Pancreas (tissue), 10 donors: Measurements from ENCODE around the gene THSD4. TPM values are rescaled to one million over a fixed set of nuclear protein-coding genes. Genes with fewer than 3 reads are reported as not detected.

Experiments used
- ATAC-seq, 4 donors: fragments of 200-7000 bp; cut with Tn5 transposase; one replicate each; pipeline versions ENCODE4 v1.8.0 to v1.9.1; 2020; ENCODE audit warnings: mild to moderate bottlenecking in 4 of 4, moderate library complexity in 4 of 4
- DNase-seq, 6 donors: peaks; one replicate each; pipeline ENCODE4 v3.0.0-alpha.2; 2020
- FAIRE-seq: peaks from 2 replicates; lab custom pipeline; 2012; peaks lifted over from hg19 to GRCh38; lab: Jason Lieb, UNC
- H3K27ac ChIP-seq, 4 donors: fragments of 200-600 bp; sonication (generic); 1 replicate in 3 of 4; 2 replicates in 1 of 4; pipeline versions ENCODE4 v1.5.0 to v1.8.0; 2020
- H3K27me3 ChIP-seq, 4 donors: fragments of 200-600 bp; one replicate each; pipeline ENCODE4 v1.8.0; 2021
- H3K36me3 ChIP-seq, 3 donors: fragments of 200-600 bp; sonication (generic) in 1 of 3; one replicate each; pipeline versions ENCODE4 v1.5.0 to v1.8.0; 2020 to 2021
- H3K4me1 ChIP-seq, 3 donors: fragments of 200-600 bp; one replicate each; pipeline ENCODE4 v1.8.0; 2021
- H3K4me3 ChIP-seq, 4 donors: fragments of 200-600 bp; sonication (generic) in 2 of 4; one replicate each; pipeline versions ENCODE4 v1.5.0 to v1.8.0; 2020 to 2021
- H3K9me3 ChIP-seq, 4 donors: fragments of 200-600 bp; one replicate each; pipeline ENCODE4 v1.8.0; 2021
- WGBS, 2 donors: extraction: QIAGEN DNeasy Blood & Tissue Kit; methylation state at CpG; one replicate each; pipeline ENCODE4 v1.1.7; 2013; 5-methylcytosine and 5-hydroxymethylcytosine counted together
- intact Hi-C, 3 donors: fragments of 100-400 bp; cut with DNase I; formaldehyde crosslinking; loops; one replicate each; pipeline versions ENCODE4 v1.11.1 to v1.14.2; 2022
- polyA plus RNA-seq, 2 donors: library from polyadenylated mRNA; stranded (reverse); fragments of 200-250 nt; gene quantifications; one replicate each; pipeline ENCODE4 v1.2.3, GENCODE V29; 2013
- total RNA-seq, 6 donors: library from RNA; stranded (reverse); fragmentation: NEBNext Ultra II Directional in 4 of 6; extraction: Animal tissue kit (Norgen Biotek cat#: 25700) in 4 of 6; gene quantifications; one replicate each; pipeline versions ENCODE4 v1.2.1 to v1.2.4, GENCODE V29; 2021 to 2023
- TF ChIP-seq, protein P1 (sequence below), 4 donors: fragments of 200-600 bp; sonication (generic) in 3 of 4; IDR thresholded peaks; one replicate each; pipeline versions ENCODE4 v1.5.0 to v1.8.0; 2021; ENCODE audit warnings: antibody characterized with exemption in 4 of 4
- donor health status: healthy with polysubstance abuse.
- donor health status: DM: no; HTN: no; CAD: no; lungs with moderate emphysema.
- donor health status: DM: no; HTN: no; CAD: no.
- donor health status: control.
- donor health status: control.
- donor health status: Bipolar disorder and iron deficiency.
- donor health status: DM: yes; HTN: yes; CAD: no.
- donor health status: DM: no; HTN: no; CAD: no.
- donor health status: DM: no; HTN: no; CAD: no.
- donor health status: DM: yes; HTN: yes; CAD: no.

The THSD4 gene
- total and polyA plus RNA-seq, 8 donors, result 6.0 to 17.8 (median 13.3) TPM

DNA sequence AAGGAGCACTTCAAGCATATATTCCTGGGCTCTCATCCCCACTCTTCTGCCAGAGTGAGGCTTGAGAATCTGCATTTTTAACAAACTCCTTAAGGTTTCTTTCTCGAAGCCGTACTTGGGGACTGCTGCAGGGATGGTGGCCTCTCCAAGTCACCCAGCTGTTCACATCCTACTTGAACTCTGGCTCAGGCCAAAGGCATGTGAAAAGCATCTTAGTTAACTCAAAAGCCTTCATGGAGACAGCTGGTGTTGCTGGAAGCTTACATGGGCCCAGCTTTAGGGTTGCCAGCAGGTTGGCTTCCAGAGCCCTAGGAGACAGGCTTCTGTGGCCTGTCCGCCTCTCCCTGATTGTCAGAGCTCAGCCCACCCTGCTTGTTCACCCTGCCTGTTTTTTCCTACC is 139.2 kb downstream of the THSD4 start:
- no peak for DNase-seq

DNA sequence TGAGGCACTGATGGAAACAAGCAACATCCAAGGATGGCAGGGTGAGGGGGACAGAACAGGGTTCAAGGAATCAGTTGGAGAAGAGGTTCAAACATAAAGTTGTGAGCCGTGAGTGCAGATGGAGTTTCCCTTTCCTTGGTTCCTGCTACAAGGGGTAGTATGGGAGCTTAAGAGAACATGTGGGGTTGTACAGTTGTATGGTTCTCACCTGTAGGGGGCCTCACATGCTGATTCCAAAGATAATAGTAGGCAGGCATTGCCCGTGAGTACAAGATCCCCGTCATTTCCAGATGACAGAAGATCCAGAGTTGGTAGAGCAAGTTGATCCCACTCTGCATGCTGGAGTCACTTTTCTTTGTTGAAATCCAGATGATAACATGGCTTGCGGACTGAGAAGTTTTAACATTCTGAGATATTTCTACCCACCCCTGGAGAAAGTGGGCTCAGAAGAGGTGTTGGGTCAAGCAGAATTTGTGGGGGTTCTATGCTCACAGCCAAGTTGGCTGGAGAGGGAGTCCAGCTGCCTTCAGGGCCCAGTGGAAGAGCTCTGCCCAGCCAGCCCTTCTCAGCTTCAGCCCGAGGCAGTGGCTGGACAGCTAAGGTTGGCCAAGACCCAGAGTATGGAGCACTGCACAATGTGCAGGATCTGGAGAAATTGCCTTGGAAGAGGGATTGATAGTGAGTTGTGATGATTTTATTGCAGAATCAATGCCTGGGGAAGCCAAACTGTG is 141.8 kb downstream of the THSD4 start:
- intact Hi-C loops, result no loop called here
- Histone ChIP-seq H3K27ac (no peak overlapping the region), H3K36me3 (no peaks in the 10 kb centered on the region), H3K9me3 (no peaks in the 10 kb centered on the region), H3K4me1 (no peaks in the 10 kb centered on the region), H3K27me3 (no peaks in the 10 kb centered on the region), H3K4me3 (no peak overlapping the region)
- no peak for DNase-seq
- TF ChIP-seq, protein P1, sequence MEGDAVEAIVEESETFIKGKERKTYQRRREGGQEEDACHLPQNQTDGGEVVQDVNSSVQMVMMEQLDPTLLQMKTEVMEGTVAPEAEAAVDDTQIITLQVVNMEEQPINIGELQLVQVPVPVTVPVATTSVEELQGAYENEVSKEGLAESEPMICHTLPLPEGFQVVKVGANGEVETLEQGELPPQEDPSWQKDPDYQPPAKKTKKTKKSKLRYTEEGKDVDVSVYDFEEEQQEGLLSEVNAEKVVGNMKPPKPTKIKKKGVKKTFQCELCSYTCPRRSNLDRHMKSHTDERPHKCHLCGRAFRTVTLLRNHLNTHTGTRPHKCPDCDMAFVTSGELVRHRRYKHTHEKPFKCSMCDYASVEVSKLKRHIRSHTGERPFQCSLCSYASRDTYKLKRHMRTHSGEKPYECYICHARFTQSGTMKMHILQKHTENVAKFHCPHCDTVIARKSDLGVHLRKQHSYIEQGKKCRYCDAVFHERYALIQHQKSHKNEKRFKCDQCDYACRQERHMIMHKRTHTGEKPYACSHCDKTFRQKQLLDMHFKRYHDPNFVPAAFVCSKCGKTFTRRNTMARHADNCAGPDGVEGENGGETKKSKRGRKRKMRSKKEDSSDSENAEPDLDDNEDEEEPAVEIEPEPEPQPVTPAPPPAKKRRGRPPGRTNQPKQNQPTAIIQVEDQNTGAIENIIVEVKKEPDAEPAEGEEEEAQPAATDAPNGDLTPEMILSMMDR (IDR thresholded peaks at IDR 0.05), result no peak
- no peak for FAIRE-seq
- no peak for ATAC-seq
- 77 to 80% methylated on average over 5 of the region's 5 CpGs for WGBS, 2 donors

More for the DNA sequence above, 139.2 kb downstream of the THSD4 start:
- intact Hi-C loops, result no loop called here
- TF ChIP-seq, protein P1 (IDR thresholded peaks at IDR 0.05), result no peak
- Histone ChIP-seq H3K4me3 (no peak overlapping the region), H3K4me1 (no peaks in the 10 kb centered on the region), H3K36me3 (no peaks in the 10 kb centered on the region), H3K9me3 (no peaks in the 10 kb centered on the region), H3K27ac (no peak overlapping the region), H3K27me3 (no peaks in the 10 kb centered on the region)
- no peak for ATAC-seq
- FAIRE-seq, result no peak
- 93 to 99% methylated on average over 3 of the region's 3 CpGs for WGBS, 2 donors

DNA sequence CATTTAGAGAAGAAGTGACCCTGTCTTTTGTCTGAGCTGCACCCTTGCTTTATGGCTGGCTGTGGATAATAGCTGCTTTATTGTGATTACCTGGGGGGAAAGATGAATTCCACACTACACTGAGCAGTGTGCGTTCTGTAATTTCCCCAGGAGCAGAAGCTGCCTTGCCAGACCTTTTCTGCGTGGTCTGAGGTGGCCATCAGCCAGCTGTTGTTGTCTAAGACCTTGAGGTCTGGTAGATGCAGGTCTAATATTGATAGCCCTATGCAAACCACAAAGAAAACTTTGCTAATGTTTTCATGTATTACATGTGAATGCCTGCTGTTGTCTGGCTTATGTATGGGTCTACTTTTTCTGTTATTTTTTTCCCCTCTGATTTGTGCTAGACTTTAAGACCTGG is 144.6 kb downstream of the THSD4 start:
- WGBS, 2 donors, result 23 to 31% methylated on average over 2 of the region's 2 CpGs
- no peaks in the 10 kb centered on the region for H3K27me3 ChIP-seq
- H3K9me3 ChIP-seq, result no peaks in the 10 kb centered on the region
- DNase-seq (no peak), ATAC-seq (no peak), FAIRE-seq (no peak)
- no peaks in the 10 kb centered on the region for H3K36me3 ChIP-seq
- TF ChIP-seq, protein P1 (IDR thresholded peaks at IDR 0.05), result no peak
- intact Hi-C loops, result no loop called here
- no peaks in the 10 kb centered on the region for H3K4me1 ChIP-seq
- no peak overlapping the region for H3K27ac ChIP-seq
- H3K4me3 ChIP-seq, result no peak overlapping the region

DNA sequence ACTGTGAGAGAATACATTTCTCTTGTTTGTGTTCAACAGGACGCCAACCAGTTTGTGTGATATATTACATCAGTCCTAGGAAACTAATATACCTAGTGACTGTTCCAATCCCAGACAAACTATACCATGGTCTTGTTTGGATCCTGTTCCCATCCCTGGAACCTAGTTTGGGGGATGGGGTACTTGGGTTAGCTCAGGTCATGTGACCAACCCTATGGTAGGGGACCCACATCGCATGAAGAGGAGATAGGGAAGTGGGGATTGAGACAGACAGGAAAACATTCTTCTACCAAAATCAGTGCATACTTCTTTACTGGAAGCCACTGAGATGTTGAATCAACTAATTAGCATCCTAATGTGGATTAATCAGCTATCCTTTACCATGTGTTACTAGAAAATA is 146.1 kb downstream of the THSD4 start:
- 86 to 89% methylated on average over 2 of the region's 2 CpGs for WGBS, 2 donors

DNA sequence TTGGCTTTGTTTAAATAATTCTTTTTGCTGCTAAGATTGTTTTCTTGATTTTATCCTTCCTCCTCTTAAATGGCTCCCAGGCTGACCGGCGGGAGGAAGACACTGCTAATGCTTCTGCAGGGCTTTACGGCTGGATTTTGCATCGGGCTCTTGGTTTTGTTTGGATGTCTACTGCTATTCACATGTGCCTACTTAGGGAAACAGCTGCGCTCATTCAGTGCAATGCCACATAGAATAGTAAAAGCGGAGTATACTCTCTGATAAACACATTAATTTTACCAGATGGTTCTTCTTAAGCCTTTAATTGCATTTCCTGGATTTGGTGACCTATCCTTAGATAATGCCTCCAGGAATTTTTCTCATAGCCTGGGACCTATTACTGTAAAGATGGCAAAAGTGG is 146.6 kb downstream of the THSD4 start:
- 61 to 66% methylated on average over 6 of the region's 6 CpGs for WGBS, 2 donors
- no peak for ATAC-seq
- TF ChIP-seq, protein P1 (IDR thresholded peaks at IDR 0.05), result no peak

More for the DNA sequence above, 146.1 kb downstream of the THSD4 start:
- Histone ChIP-seq H3K4me3 (no peak overlapping the region), H3K9me3 (no peaks in the 10 kb centered on the region), H3K36me3 (no peaks in the 10 kb centered on the region), H3K27me3 (no peaks in the 10 kb centered on the region), H3K4me1 (no peaks in the 10 kb centered on the region), H3K27ac (no peak overlapping the region)
- ATAC-seq, result no peak
- TF ChIP-seq, protein P1 (IDR thresholded peaks at IDR 0.05), result no peak
- FAIRE-seq, result no peak
- intact Hi-C loops, result no loop called here
- DNase-seq, result no peak

More for the DNA sequence above, 146.6 kb downstream of the THSD4 start:
- H3K27me3 ChIP-seq, result no peaks in the 10 kb centered on the region
- FAIRE-seq, result no peak
- no peak overlapping the region for H3K4me3 ChIP-seq
- no peaks in the 10 kb centered on the region for H3K36me3 ChIP-seq
- no peak for DNase-seq
- no peaks in the 10 kb centered on the region for H3K9me3 ChIP-seq
- intact Hi-C loops, result no loop called here
- H3K4me1 ChIP-seq, result no peaks in the 10 kb centered on the region
- H3K27ac ChIP-seq, result no peak overlapping the region
